ENCODE results near the gene PSMD5.
"Not testable (repeated sequence)": the region's sequence is repeated elsewhere in the genome, so short reads cannot be mapped to it uniquely, and the experiment has no call there.

PSMD5 gene

GRCh38 chr9:120854596-120855327 is 12.0 kb upstream of the PSMD5 start:
- DNase-seq: no peak

- no peak for DNase-seq
These were observed 10.5 kb upstream of the PSMD5 start for GRCh38 chr9:120853198-120853597.

- DNase-seq: no peak
These were observed 9.7 kb upstream of the PSMD5 start for GRCh38 chr9:120852240-120853010.

- no peak for DNase-seq
These were observed 8.7 kb upstream of the PSMD5 start for GRCh38 chr9:120851449-120851848.

GRCh38 chr9:120850315-120850714 is 7.6 kb upstream of the PSMD5 start:
- DNase-seq: no peak

- no peak for DNase-seq
These were observed 4.2 kb upstream of the PSMD5 start for GRCh38 chr9:120846906-120847305.

- DNase-seq: no peak
These were observed 3.6 kb upstream of the PSMD5 start for GRCh38 chr9:120846251-120846889.

- DNase-seq: no peak
These were observed 2.5 kb upstream of the PSMD5 start for GRCh38 chr9:120845255-120845654.

- DNase-seq: no peak
These were observed 615 bp downstream of the PSMD5 start for GRCh38 chr9:120841930-120842684.

- no peak for DNase-seq
These were observed 3.6 kb downstream of the PSMD5 start for GRCh38 chr9:120839146-120839545.

- DNase-seq: no peak
These were observed 4.8 kb downstream of the PSMD5 start for GRCh38 chr9:120837921-120838320.

- no peak for DNase-seq
These were observed 9.4 kb downstream of the PSMD5 start for GRCh38 chr9:120833325-120833724.

- no peak for DNase-seq
These were observed 9.9 kb downstream of the PSMD5 start for GRCh38 chr9:120832807-120833206.

- DNase-seq: no peak
These were observed 11.9 kb downstream of the PSMD5 start for GRCh38 chr9:120830865-120831264.

- no peak for DNase-seq
These were observed 12.6 kb downstream of the PSMD5 start for GRCh38 chr9:120830151-120830550.

- no peak for DNase-seq
These were observed 13.1 kb downstream of the PSMD5 start for GRCh38 chr9:120829650-120830049.

GRCh38 chr9:120820095-120820494 is 22.6 kb downstream of the PSMD5 start:
- no peak for DNase-seq

GRCh38 chr9:120818595-120818994 is 24.1 kb downstream of the PSMD5 start:
- DNase-seq: no peak

- DNase-seq: no peak
These were observed 27.6 kb downstream of the PSMD5 start for GRCh38 chr9:120815075-120815474.

- no peak for DNase-seq
These were observed 33.8 kb downstream of the PSMD5 start for GRCh38 chr9:120808931-120809330.

GRCh38 chr9:120807607-120808379 is 34.9 kb downstream of the PSMD5 start:
- DNase-seq: no peak

GRCh38 chr9:120804784-120805363 is 37.8 kb downstream of the PSMD5 start:
- DNase-seq: not testable (repeated sequence)

Measured in NCI-H345 (cell line).